HG03439 (cell line): ENCODE measurements around the gene LPCAT1.
"Not testable (repeated sequence)": the region's sequence is repeated elsewhere in the genome, so short reads cannot be mapped to it uniquely, and the experiment has no call there.

Source experiments
- ATAC-seq: cut with Tn5 transposase; IDR thresholded peaks from one replicate; pipeline ENCODE4 v1.9.1; 2021; ENCODE audit warnings: mild to moderate bottlenecking, moderate library complexity; ENCODE audit not compliant: unreplicated experiment

Gene LPCAT1

DNA sequence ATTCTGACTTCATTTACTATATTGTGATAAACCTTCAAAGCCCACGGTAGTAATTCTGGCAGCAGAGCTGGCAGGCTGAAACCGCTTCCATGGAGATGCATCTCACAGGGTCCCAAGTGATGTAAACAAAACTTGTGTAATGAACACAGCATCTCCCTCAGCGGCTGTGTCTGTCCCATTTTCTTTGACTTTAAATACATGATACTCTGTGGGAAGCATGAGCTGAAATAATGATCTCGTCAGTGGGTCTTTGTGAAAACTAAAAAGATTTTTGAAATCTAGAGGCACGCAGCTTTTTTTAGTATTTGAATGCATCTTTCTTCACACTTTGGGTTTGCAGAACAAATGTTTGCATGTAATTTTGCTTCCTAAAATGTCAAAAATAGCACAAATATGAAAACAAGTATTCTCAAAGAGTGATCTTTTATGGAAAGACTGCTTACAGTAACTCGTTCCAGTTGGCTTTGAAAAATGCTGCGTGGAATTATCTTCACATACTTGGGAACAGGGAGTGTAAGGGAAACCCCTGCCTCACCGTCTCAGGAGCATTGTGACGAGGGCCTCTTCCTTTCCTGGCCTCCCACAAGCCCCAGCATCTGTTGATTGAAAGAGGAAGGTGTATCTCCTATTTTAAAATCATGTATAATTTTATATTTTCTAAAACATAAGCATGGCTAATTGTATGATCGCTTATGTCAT, 18.1 kb upstream of the LPCAT1 start:
- ATAC-seq: no peak

DNA sequence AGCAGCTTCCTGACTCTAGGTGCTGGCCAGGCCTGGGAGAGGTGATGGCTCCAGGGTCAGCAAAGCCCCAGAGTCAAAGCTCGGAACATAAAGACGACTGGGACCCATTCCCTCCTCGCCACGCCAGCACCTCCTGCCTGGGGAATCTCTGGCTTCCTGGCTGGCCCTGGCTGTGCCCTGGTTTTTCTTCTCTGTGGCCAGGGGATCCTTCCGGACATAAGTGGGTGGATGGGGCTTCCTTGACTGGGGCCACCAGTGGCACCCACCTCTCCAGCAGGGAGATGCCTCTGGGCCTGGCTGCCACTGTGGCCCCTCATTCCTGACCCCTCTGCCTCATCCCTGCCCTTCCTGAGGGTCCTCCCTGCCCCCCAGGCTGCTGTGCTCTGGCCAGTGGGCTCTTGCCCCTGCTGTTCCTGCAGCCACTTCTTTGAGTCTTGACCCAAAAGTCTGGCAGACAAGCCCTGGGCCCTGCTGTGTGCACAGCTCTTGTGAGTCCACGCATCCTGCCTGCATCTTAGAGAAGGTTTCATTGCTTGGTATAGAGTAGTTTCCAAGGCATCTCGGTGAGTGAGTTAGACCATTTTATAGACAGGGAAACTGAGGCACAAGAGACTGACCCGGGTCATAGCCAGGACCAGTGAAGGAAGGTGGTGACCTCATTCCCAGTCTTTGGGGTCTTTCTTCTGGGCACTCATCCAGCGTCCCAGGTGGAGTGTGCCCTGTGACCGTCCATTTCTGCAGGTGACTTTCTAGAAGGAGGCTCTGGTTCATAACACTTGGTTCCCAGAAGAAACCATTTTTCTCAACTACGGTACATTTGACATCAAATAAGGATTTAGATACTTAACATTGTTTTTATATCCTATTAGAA, 17.3 kb upstream of the LPCAT1 start:
- no peak for ATAC-seq

DNA sequence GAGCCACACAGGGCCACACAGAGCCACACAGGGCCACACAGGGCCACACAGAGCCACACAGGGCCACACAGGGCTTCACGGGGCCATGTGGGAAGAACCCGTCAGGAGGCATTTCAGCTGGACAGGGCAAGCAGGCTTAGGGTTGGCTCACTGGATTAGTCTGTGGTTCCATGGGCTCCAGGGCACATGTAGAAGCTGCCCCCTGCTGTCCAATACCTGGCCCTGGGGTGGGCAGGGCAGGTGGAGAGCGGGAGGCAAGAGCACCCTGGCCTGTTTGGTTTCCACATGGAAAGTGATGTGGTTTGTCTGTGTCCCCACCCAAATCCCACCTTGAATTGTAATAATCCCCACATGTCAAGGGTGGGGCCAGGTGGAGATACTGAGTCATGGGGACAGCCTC, 16.4 kb upstream of the LPCAT1 start:
- no peak for ATAC-seq

DNA sequence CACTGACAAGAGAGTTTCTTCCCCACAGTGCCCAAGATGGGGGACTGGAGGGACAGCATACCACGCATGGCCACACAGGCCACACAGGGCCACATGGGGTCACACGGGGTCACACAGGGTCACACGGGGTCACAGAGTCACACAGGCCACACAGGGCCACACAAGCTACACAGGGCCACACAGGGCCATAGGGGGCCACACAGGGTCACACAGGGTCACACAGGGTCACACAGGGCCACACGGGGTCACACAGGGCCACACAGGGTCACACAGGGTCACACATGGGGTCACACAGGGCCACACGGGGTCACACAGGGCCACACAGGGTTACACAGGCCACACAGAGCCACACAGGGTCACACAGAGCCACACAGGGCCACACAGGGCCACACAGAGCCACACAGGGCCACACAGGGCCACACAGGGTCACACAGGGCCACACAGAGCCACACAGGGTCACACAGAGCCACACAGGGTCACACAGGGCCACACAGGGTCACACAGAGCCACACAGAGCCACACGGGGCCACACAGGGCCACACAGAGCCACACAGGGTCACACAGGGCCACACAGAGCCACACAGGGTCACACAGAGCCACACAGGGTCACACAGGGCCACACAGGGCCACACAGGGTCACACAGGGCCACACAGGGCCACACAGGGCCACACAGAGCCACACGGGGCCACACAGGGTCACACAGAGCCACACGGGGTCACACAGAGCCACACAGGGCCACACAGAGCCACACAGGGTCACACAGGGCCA, 15.8 kb upstream of the LPCAT1 start:
- ATAC-seq: not testable (repeated sequence)

DNA sequence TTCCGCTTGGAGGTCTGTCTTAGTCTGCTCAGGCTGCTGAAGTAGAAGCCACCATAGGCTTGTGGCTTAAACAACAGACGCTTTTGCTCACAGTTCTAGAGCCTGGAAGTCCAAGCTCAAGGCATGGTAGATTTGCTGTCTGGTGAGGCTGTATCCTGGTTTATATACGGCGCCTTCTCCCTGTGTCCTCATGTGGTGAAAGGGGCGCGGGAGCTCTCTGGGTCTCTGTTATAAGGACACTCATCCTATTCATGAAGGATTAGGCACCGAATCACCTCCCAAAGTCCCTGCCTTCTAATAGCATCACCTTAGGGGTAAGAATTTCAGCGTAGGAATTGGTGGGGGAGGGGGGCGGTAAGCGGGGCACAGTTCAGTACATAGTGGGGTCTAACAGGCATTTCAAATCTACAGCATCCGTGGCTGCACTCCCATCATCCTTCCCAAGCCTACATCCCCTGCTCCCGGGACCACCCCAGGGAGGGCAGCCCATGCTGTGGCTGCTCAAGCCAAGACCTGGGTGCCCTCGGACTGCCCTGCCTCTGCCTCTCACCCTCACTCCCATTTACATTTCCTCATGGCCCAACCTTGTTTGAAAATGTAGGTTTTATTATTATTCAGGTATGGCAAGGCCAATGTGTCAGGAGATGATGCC, 15.1 kb upstream of the LPCAT1 start:
- ATAC-seq: no peak

DNA sequence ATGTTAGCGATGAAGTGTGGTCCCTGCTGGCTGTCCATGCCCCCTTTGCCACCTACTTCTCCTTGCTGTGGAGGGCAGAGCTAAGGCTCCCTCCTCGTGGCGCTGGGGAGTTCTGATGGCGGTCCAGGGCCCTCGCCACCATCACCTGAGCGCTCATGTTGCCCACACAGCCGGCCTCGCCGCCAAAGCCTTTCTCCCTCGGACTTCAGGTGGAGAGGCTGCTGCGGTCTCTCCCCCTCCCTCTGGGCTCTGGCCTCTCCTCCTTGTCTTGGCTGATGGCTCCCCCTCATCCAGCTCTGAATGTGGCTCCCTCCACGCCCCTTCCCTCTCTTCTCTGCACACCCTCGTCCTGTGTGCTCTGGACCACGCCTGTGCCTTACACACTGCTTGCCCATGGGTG, 14.5 kb upstream of the LPCAT1 start:
- no peak for ATAC-seq

DNA sequence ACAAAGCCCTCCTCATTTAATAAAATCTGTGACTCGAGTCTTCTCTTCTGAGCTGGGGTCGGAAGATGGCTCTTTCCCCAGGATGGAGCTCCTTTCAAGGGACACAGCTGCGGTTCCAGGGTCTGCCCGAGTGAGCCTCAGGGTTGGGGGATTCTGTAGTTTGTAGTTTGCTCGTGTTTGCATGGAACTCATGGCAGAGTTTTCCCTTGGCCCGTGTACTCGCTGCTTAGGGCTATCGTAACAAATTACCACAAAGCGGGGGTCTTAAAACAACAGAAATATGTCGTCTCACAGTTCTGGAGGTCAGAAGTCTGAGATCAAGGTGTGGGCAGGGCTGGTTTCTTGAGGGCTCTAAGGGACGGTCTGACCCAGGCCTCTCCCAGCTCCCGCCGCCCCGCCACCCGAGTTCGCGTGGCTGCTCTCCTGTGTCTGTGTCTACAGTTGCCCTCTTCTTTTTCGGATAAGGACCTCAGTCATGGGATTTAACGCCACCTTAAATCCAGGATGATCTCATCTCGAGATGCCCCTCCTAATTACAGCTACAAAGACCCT, 13.9 kb upstream of the LPCAT1 start:
- ATAC-seq: no peak

DNA sequence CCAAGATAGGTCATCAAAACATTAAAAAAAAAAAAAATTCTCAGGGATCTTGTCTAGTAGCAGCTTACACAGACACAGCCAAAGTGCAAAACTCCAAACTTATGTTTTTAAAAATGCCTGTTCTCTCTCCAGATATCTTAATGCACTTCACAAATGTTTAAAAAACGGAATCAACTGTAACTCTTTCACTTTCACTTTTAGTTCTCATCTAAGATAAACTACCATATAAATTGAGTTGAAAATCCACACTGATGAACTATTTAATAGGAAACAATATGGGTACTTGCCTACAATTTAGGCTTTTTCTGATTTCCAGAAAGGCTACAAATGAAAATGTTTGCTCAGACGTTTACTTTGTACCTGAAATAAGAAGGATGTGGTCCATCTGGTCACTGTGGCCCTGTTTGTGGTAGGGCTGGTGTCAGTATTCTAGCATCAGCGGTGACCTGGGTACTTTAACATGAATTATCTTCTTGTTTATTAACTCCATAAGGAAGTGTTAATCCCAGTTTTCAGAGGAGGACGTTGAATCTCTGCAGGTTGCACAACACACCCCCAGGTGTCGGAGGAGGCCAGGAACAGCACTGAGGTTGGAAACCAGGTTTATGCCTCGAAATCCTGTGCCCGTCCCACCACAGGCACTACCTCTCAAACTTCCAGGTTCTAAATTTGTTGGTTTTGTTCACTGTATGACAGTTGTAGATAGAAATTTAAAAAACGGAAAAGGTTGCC, 13.3 kb upstream of the LPCAT1 start:
- no peak for ATAC-seq

DNA sequence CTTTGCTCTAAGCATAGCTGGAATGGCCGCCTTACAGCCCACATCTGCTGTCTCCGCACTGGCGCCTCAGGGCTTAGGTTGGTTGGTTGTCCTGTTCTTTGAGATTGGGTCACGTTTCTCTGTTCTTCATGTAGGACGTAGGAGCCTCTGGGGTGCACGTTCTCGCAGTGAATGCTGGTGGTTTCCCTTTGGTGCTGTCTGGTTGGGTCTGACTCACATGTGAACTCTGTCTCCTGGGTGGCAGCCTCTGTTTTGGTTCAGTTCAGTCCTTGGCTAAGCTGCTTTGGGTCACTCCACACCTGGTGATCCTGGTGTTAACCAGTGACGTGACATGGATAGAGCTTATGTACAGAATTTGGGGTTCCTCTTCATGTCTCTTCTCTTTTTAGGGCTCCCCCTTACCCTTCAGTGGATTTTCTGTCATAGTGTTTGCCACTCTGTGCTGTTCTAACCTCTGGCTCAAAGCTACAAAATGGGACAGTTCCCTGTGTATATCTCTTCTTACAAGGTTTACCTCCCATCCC, 12.6 kb upstream of the LPCAT1 start:
- peak; percentile 98 for ATAC-seq

DNA sequence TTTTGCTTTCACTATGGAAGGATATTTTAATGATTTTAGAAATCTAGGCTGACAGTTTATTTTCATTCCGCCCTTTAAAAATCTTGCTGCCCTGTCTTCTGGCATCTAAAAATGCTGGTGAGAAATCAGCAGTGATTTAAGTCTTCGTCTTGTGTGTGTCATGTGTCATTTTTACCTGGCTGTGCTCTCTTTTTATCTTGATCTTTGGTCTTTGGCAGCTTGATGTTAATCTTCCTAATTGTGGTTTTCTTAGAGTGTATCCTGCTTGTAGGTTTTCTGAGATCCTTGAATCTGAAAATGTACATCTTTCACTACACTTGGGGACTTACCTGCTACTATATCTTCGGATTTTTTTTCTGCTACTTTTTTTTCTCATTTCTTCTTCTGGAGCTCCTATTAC, 11.9 kb upstream of the LPCAT1 start:
- ATAC-seq: no peak

DNA sequence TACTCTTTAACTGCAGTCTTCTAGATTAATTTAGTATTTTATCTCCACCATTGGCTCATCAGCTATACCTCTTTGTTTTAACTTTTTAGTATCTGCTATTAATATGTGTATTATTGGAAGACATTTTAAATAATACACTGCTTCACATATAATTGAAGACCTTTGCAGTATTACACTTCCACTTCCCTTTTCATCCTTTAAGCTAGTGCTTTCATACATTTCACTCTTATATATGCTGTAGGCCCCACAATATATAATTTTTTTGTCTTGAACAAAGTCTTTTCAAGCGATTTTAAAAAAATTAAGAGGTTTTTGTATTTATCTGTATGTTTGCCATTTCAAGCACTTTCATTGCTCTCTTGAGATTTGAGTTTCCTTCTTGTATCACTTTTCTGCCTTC, 8.6 kb upstream of the LPCAT1 start:
- ATAC-seq: no peak

DNA sequence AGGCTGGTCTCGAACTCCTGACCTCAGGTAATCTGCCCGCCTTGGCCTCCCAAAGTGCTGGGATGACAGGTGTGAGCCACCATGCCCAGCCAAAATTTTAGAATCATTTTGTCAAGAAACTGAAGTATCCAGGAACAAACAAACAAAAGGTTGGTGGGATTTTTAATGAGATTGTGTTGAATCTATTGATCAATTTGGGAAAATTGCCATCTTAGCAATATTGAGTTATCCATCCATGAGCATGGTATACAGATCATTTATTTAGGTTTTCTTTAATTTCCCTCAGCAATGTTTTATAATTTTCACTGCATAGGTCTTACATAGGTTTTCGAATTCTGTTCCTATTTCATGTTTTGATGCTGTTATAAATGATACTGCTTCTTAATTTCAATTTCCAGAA, 5.7 kb upstream of the LPCAT1 start:
- ATAC-seq: no peak

DNA sequence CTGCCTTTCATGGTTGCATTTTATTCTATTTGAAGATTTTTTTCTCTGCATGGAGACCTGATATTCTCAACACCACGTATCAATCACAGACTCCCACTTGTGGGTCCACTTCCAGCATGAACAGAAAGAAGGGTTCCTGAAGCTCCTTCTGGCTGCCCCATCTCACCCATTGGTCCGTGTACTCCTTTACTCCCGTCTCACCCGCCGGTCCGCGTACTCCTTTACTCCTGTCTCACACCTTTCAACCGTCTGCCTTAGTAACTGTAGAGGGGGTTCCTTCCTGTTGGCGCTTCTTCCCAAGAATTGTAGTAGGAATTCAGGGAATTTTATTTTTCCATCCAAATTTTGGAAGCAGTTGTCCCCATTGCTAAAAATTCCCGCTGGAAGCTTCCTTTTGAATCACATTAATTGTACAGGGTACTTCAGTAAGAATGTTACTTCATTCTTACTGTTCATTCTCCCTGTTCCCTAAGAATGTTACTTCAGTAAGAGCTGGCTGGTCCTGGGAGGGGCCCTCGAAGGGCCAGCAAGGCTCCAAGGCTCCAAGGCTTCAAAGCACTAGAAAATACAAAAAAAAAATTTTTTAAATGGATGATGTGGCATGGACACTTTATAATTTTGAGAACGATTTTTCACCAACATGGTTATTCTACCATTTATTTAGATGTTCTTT, 3.9 kb upstream of the LPCAT1 start:
- no peak for ATAC-seq

DNA sequence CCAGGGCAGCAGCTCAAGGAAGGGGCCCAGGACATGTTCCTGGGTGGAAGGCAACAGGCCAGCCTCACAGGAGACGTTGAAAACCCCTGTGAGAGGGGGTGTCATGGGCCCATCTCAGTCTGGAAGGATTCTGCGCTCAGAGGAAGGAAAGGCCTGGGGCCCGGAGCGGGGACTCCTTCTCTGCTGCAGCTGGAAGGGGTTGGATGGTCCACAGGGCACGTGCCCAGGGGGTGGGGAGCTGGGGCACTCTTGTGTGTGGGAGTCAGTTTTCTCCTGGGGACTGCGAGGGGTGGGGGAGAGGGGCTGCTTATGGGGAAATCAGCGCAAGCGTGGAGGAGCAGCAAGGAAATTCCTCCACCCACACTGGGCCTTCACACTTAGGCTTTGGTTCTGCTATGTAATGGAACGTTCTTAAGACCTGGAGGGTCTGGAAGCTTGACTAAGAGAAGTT, 2.9 kb upstream of the LPCAT1 start:
- no peak for ATAC-seq

DNA sequence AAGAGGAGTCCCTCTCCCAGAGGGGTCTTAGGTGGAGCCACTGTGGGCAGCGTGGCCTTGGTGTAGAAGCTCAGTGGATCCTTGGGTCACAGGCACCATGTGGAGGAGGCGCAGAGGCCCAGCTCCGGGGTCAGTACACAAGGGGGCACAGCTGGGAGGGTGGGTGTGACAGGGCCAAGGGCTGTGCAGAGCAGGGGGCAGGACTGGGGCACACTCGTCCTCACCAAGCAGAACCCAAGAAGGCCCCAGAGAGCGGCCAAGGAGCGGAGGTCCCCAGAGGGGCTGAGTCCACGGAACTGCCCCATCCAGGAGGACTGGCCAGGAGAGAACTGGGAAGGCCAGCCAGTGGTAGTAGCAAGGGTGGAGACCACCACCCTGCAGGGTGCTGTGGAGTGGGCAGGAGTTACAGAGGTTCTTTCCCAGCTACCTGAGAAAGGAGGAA, 2.5 kb upstream of the LPCAT1 start:
- no peak for ATAC-seq

DNA sequence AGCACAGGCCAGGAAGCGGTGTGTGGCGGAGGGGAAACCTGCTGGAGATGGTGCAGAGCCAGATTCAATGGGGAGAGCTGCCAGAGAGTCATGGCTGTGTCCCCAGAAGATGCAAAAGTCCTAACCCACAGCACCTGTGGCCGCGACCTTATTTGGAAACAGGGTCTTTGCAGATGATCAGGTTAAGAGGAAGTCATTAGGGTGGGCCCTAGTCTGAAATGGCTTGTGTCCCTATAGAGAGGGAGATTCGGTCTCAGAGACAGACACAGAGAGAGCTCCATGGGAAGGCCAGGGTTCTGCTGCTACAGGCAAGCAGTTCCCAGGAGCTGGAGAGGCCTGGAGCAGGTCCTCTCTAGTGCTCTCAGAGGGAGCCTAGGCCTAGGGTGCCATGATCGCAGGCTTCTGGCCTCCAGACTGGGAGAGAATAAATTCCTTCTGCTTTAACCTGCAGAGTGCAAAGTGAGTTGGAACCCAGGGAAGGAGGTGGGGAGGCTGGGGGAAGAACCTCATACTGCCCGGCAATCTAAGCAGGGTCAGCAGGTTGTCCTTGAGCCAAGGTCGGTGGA, 1.9 kb upstream of the LPCAT1 start:
- no peak for ATAC-seq

DNA sequence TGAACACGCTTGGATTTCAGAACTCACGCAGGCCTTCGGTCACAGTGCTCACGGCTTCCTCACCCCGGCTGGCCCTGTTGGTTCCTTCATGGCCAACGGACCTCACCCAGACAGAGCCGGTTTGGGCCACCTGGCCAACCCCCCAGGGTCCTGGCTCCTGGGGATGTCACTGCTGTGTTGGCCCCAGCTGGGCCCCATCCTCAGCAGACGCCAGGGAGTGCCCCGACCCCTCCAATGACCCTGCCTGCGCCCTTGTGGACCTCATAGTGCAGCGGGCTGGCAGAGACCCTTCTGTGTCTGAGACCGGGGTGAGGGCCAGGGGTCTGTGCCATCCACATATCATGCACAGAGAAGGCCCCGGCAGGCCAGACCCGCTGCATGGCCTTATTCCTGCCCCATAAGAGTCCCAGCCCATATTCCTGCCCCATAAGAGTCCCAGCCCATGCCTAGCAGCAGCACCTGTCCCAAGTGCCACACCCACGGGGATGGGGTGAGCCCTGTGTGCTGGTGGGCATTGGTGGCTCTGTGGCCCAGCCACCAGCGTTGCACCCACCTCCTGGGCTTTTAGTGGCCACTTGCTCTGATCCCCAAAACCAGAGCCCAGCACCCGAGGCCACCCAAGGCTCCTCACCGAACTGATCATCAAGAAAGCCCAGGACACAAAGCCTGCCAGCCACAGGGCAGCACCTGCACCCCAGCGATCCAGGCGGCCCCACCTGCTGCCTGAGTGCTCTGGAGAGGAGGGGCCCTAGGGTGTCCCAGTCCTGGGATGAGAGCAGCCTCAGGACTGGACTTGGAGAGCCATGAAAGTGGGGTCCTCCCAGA, 1.3 kb upstream of the LPCAT1 start:
- ATAC-seq: no peak

DNA sequence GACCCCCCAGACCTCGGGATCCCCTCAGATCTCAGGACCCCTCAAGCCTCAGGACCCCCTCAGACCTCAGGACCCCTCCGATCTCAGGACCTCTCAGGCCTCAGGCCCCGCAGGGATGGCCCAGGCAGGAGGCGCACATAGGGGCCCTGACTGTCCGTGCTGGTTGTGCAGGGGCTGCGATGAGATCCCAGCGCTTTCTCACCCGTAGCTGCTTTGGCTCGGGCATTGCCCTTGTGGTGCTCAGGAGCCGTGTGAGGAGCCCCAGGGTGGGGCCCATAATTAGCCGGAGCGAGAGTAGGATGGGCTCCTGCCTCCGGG, 680 bp upstream of the LPCAT1 start:
- no peak for ATAC-seq
